Ishikawa (cell line): ENCODE measurements around the gene LRRC10B.
A peak's percentile ranks its signal among the peaks of the same experiment; 100 is the strongest.

Source experiments
- MAX ChIP-seq: IDR thresholded peaks from 2 replicates; pipeline ENCODE4 v1.6.1; 2012
- RAD21 ChIP-seq: IDR thresholded peaks from 2 replicates; pipeline ENCODE4 v1.6.1; 2012; ENCODE audit warnings: low read depth

GRCh38 chr11:61529537-61530225 is 21.1 kb downstream of the LRRC10B start:
- TF ChIP-seq MAX = peak; percentile 71
- no peak for TF ChIP-seq RAD21
